ENCODE data around the gene TSPAN5.

Gene TSPAN5

GRCh38 chr4:98625399-98625798 lies 33.0 kb downstream of the TSPAN5 start:
- H3K36me3 ChIP-seq (ENCODE audit: insufficient read depth, low read depth, low read length): no peaks in the 10 kb centered on the region
- peaks cover 34% of the 10 kb centered on the region for H3K4me1 ChIP-seq (ENCODE audit: insufficient read depth, low read length)
- H3K9me3 ChIP-seq (ENCODE audit: insufficient read depth, low read depth, low read length): no peaks in the 10 kb centered on the region
- H3K27me3 ChIP-seq (ENCODE audit: insufficient read depth, low read length): no peaks in the 10 kb centered on the region
- no peak overlapping the region for H3K4me3 ChIP-seq (ENCODE audit: low read length)
- no peak overlapping the region for H3K9ac ChIP-seq (ENCODE audit: low read depth, low read length)
- no peak overlapping the region for H3K27ac ChIP-seq (ENCODE audit: low read length)

- H3K27me3 ChIP-seq (ENCODE audit: insufficient read depth, low read length): no peaks in the 10 kb centered on the region
- no peak overlapping the region for H3K4me3 ChIP-seq (ENCODE audit: low read length)
- no peaks in the 10 kb centered on the region for H3K36me3 ChIP-seq (ENCODE audit: insufficient read depth, low read depth, low read length)
- H3K4me1 ChIP-seq (ENCODE audit: insufficient read depth, low read length): peaks cover 39% of the 10 kb centered on the region
- no peak overlapping the region for H3K27ac ChIP-seq (ENCODE audit: low read length)
- no peak overlapping the region for H3K9ac ChIP-seq (ENCODE audit: low read depth, low read length)
- no peaks in the 10 kb centered on the region for H3K9me3 ChIP-seq (ENCODE audit: insufficient read depth, low read depth, low read length)
Measured at GRCh38 chr4:98624642-98625041, 33.8 kb downstream of the TSPAN5 start.

- no peaks in the 10 kb centered on the region for H3K9me3 ChIP-seq (ENCODE audit: insufficient read depth, low read depth, low read length)
- H3K4me3 ChIP-seq (ENCODE audit: low read length): no peak overlapping the region
- H3K27me3 ChIP-seq (ENCODE audit: insufficient read depth, low read length): no peaks in the 10 kb centered on the region
- no peak overlapping the region for H3K27ac ChIP-seq (ENCODE audit: low read length)
- no peak overlapping the region for H3K9ac ChIP-seq (ENCODE audit: low read depth, low read length)
- H3K36me3 ChIP-seq (ENCODE audit: insufficient read depth, low read depth, low read length): no peaks in the 10 kb centered on the region
- peaks cover 39% of the 10 kb centered on the region for H3K4me1 ChIP-seq (ENCODE audit: insufficient read depth, low read length)
Measured at GRCh38 chr4:98624144-98624543, 34.3 kb downstream of the TSPAN5 start.

- no peak overlapping the region for H3K27ac ChIP-seq (ENCODE audit: low read length)
- H3K4me1 ChIP-seq (ENCODE audit: insufficient read depth, low read length): peaks cover 39% of the 10 kb centered on the region
- H3K4me3 ChIP-seq (ENCODE audit: low read length): no peak overlapping the region
- no peaks in the 10 kb centered on the region for H3K27me3 ChIP-seq (ENCODE audit: insufficient read depth, low read length)
- H3K9ac ChIP-seq (ENCODE audit: low read depth, low read length): no peak overlapping the region
- no peaks in the 10 kb centered on the region for H3K36me3 ChIP-seq (ENCODE audit: insufficient read depth, low read depth, low read length)
- no peaks in the 10 kb centered on the region for H3K9me3 ChIP-seq (ENCODE audit: insufficient read depth, low read depth, low read length)
Measured at GRCh38 chr4:98623126-98623802, 35.1 kb downstream of the TSPAN5 start.

GRCh38 chr4:98620087-98620784 lies 38.2 kb downstream of the TSPAN5 start:
- Histone ChIP-seq H3K36me3 (ENCODE audit: insufficient read depth, low read depth, low read length) (no peaks in the 10 kb centered on the region), H3K27me3 (ENCODE audit: insufficient read depth, low read length) (no peaks in the 10 kb centered on the region), H3K4me3 (ENCODE audit: low read length) (0 out of 2 replicates have a peak overlapping the region, but pooled peaks have one; percentile 1), H3K9me3 (ENCODE audit: insufficient read depth, low read depth, low read length) (no peaks in the 10 kb centered on the region), H3K9ac (ENCODE audit: low read depth, low read length) (no peak overlapping the region), H3K4me1 (ENCODE audit: insufficient read depth, low read length) (peaks cover 15% of the 10 kb centered on the region; the same call in 1 of the 2 replicates), H3K27ac (ENCODE audit: low read length) (no peak overlapping the region)

- no peak overlapping the region for H3K27ac ChIP-seq (ENCODE audit: low read length)
- H3K9ac ChIP-seq (ENCODE audit: low read depth, low read length): no peak overlapping the region
- H3K9me3 ChIP-seq (ENCODE audit: insufficient read depth, low read depth, low read length): no peaks in the 10 kb centered on the region
- no peak overlapping the region for H3K4me3 ChIP-seq (ENCODE audit: low read length)
- no peaks in the 10 kb centered on the region for H3K36me3 ChIP-seq (ENCODE audit: insufficient read depth, low read depth, low read length)
- H3K27me3 ChIP-seq (ENCODE audit: insufficient read depth, low read length): no peaks in the 10 kb centered on the region
- peaks cover 14% of the 10 kb centered on the region; the same call in 1 of the 2 replicates for H3K4me1 ChIP-seq (ENCODE audit: insufficient read depth, low read length)
Measured at GRCh38 chr4:98619180-98619579, 39.2 kb downstream of the TSPAN5 start.

GRCh38 chr4:98618680-98619079 lies 39.7 kb downstream of the TSPAN5 start:
- peaks cover 17% of the 10 kb centered on the region; the same call in 1 of the 2 replicates for H3K4me1 ChIP-seq (ENCODE audit: insufficient read depth, low read length)
- no peaks in the 10 kb centered on the region for H3K9me3 ChIP-seq (ENCODE audit: insufficient read depth, low read depth, low read length)

GRCh38 chr4:98617358-98618047 lies 40.9 kb downstream of the TSPAN5 start:
- no peaks in the 10 kb centered on the region for H3K36me3 ChIP-seq (ENCODE audit: insufficient read depth, low read depth, low read length)
- H3K27me3 ChIP-seq (ENCODE audit: insufficient read depth, low read length): no peaks in the 10 kb centered on the region
- no peaks in the 10 kb centered on the region for H3K9me3 ChIP-seq (ENCODE audit: insufficient read depth, low read depth, low read length)
- H3K9ac ChIP-seq (ENCODE audit: low read depth, low read length): no peak overlapping the region
- peaks cover 21% of the 10 kb centered on the region; the same call in 1 of the 2 replicates for H3K4me1 ChIP-seq (ENCODE audit: insufficient read depth, low read length)
- no peak overlapping the region for H3K27ac ChIP-seq (ENCODE audit: low read length)
- H3K4me3 ChIP-seq (ENCODE audit: low read length): no peak overlapping the region

More at GRCh38 chr4:98618680-98619079, 39.7 kb downstream of the TSPAN5 start:
- H3K27me3 ChIP-seq (ENCODE audit: insufficient read depth, low read length): no peaks in the 10 kb centered on the region
- no peaks in the 10 kb centered on the region for H3K36me3 ChIP-seq (ENCODE audit: insufficient read depth, low read depth, low read length)
- no peak overlapping the region for H3K27ac ChIP-seq (ENCODE audit: low read length)
- H3K4me3 ChIP-seq (ENCODE audit: low read length): no peak overlapping the region
- H3K9ac ChIP-seq (ENCODE audit: low read depth, low read length): no peak overlapping the region

- Histone ChIP-seq H3K36me3 (ENCODE audit: insufficient read depth, low read depth, low read length) (no peaks in the 10 kb centered on the region), H3K27ac (ENCODE audit: low read length) (no peak overlapping the region), H3K9me3 (ENCODE audit: insufficient read depth, low read depth, low read length) (no peaks in the 10 kb centered on the region), H3K27me3 (ENCODE audit: insufficient read depth, low read length) (no peaks in the 10 kb centered on the region), H3K9ac (ENCODE audit: low read depth, low read length) (no peak overlapping the region), H3K4me3 (ENCODE audit: low read length) (no peak overlapping the region), H3K4me1 (ENCODE audit: insufficient read depth, low read length) (peaks cover 30% of the 10 kb centered on the region; the same call in 1 of the 2 replicates)
Measured at GRCh38 chr4:98615991-98616390, 42.4 kb downstream of the TSPAN5 start.

GRCh38 chr4:98614662-98615061 lies 43.7 kb downstream of the TSPAN5 start:
- Histone ChIP-seq H3K9me3 (ENCODE audit: insufficient read depth, low read depth, low read length) (no peaks in the 10 kb centered on the region), H3K27ac (ENCODE audit: low read length) (no peak overlapping the region), H3K27me3 (ENCODE audit: insufficient read depth, low read length) (no peaks in the 10 kb centered on the region), H3K36me3 (ENCODE audit: insufficient read depth, low read depth, low read length) (no peaks in the 10 kb centered on the region), H3K4me3 (ENCODE audit: low read length) (no peak overlapping the region), H3K4me1 (ENCODE audit: insufficient read depth, low read length) (peaks cover 30% of the 10 kb centered on the region), H3K9ac (ENCODE audit: low read depth, low read length) (no peak overlapping the region)

GRCh38 chr4:98614094-98614493 lies 44.3 kb downstream of the TSPAN5 start:
- H3K4me3 ChIP-seq (ENCODE audit: low read length): no peak overlapping the region
- H3K9ac ChIP-seq (ENCODE audit: low read depth, low read length): no peak overlapping the region
- H3K4me1 ChIP-seq (ENCODE audit: insufficient read depth, low read length): peaks cover 35% of the 10 kb centered on the region
- H3K36me3 ChIP-seq (ENCODE audit: insufficient read depth, low read depth, low read length): no peaks in the 10 kb centered on the region
- H3K9me3 ChIP-seq (ENCODE audit: insufficient read depth, low read depth, low read length): no peaks in the 10 kb centered on the region
- no peak overlapping the region for H3K27ac ChIP-seq (ENCODE audit: low read length)
- no peaks in the 10 kb centered on the region for H3K27me3 ChIP-seq (ENCODE audit: insufficient read depth, low read length)
